Stimulated activated CD8-positive, alpha-beta memory T cell treated with anti-CD3 and anti-CD28 coated beads, Interleukin-15, amount 100 ng/mL, for 24 hours (primary cell): ENCODE data around the gene DIPK1A.
"Not testable (repeated sequence)": the region's sequence is repeated elsewhere in the genome, so short reads cannot be mapped to it uniquely, and the experiment has no call there.

Experiments used
- DNase-seq: peaks from one replicate; pipeline ENCODE4 v3.0.0-alpha.2; 2020; ENCODE audit warnings: low read depth

The DIPK1A gene

DNA sequence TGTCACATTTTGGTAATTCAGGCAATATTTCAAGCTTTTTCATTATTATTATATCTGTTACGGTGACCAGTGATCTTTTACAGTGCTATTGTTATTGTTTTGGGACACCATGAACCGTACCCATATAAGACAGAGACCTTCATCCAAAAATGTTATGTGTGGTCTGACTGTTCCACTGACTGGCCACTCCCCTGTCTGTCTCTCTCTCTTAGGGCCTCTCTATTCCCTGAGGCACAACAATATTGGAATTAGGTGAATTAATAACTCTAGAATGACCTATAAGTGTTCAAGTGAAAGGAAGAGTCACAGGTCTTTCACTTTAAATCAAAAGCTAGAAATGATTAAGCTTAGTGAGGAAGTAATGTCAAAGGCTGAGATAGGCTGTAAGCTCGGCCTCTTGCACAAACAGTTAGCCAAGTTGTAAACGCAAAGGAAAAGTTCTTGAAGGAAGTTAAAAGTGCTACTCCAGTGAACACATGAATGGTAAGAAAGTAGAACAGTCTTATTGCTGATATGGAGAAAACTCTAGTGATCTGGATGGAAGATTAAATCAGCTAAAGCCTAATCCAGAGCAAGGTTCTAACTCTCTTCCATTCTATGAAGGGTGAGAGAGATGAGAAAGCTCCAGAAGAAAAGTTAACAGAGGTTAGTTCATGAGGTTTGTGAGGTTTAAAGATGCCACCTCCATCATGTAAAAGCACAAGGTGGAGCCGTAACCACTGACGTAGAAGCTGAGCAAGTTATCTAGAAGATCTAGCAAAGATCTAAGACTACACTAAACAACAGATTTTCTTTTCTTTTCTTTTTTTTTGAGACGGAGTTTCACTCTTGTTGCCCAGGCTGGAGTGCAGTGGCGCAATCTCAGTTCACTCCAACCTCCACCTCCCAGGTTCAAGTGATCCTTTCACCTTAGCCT is 19.7 kb upstream of the DIPK1A start:
- no peak for DNase-seq

- no peak for DNase-seq
Measured at GRCh38 chr1:92975551-92976232, 14.4 kb upstream of the DIPK1A start.

GRCh38 chr1:92974112-92974511 is 12.8 kb upstream of the DIPK1A start:
- not testable (repeated sequence) for DNase-seq

- no peak for DNase-seq
Measured at GRCh38 chr1:92973203-92973897, 12.1 kb upstream of the DIPK1A start.

- DNase-seq = no peak
Measured at GRCh38 chr1:92972409-92973129, 11.3 kb upstream of the DIPK1A start.

- not testable (repeated sequence) for DNase-seq
Measured at GRCh38 chr1:92971932-92972331, 10.7 kb upstream of the DIPK1A start.

GRCh38 chr1:92970990-92971689 is 9.9 kb upstream of the DIPK1A start:
- DNase-seq = no peak

- DNase-seq = no peak
Measured at GRCh38 chr1:92969517-92969916, 8.3 kb upstream of the DIPK1A start.

DNA sequence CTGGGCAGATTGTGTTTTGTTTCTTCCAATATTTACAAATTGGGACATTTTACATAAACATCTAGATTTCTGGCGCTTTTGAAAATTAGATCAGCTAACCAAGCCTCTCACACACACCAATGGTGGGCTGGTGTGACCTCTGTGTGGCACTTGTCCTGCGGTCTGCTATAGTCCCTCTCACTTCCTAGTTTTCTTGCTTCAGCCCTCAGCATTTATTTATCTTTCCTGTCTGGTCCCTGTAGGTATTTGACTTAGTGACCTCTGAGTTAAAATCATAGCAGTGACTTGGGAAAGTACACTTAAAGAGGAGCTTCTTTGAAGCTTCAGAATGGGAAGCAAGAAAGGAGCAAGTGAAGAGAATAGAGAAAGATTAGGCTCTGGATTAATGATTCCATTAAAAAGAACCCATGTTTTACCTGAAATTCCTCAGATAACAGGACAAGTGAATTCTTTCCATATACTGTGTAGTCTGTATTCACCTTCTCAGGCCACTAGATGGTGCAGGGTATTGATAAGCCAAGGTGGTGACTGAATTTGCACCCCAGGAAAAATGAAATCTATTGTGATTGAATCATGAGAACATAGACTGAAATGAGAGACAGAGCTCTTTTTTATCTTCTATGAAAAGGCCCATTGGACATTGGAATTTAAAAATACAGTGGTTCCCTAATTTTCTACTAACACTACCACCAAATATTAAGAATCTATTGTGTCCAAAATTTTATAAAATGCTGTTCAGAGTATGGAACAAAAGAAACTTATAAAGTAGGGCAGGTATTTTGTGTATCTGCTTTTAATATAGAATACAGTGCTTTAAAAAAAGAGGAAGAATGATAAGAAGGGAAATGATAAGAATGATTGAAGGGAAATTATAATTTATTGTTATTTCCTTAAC is 7.1 kb upstream of the DIPK1A start:
- DNase-seq = no peak

DNA sequence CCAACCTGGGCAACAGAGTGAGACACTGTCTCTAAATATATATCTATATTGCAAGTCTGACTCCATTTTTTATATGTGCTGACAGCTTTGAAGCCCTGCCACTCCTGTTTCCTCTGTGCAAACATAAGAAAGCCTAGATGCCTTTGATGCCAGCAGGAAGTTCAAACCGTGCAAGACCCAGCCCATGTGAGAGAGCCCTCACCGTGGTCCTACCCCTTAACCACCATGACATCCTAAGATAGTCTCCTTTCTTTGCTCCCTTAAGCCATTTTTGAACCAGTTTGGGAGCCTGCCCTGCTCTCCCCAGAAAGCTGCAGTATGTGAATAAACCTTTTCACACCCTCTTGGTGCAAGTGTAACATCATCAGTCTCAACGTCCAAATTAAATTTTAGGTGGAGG is 3.7 kb upstream of the DIPK1A start:
- no peak for DNase-seq

DNA sequence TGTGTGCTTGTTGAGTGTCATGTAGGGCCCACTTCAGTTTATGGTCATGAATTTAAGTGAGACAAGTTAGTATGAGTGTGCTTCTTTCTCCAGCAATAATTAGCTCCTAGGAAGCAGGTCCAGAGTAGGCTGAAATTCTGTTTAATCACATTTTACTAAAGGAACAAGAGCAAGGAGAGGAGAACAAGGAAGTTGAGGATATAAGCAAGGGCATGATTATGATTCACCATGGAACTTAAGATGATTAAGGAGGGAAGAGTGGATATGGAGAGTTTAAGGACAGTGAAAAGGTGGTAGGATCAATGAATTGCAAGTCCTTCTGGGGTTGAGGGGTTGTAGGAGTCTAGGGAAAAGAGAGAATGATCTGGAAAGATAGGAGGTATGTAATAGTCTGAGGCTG is 3.1 kb upstream of the DIPK1A start:
- no peak for DNase-seq

DNA sequence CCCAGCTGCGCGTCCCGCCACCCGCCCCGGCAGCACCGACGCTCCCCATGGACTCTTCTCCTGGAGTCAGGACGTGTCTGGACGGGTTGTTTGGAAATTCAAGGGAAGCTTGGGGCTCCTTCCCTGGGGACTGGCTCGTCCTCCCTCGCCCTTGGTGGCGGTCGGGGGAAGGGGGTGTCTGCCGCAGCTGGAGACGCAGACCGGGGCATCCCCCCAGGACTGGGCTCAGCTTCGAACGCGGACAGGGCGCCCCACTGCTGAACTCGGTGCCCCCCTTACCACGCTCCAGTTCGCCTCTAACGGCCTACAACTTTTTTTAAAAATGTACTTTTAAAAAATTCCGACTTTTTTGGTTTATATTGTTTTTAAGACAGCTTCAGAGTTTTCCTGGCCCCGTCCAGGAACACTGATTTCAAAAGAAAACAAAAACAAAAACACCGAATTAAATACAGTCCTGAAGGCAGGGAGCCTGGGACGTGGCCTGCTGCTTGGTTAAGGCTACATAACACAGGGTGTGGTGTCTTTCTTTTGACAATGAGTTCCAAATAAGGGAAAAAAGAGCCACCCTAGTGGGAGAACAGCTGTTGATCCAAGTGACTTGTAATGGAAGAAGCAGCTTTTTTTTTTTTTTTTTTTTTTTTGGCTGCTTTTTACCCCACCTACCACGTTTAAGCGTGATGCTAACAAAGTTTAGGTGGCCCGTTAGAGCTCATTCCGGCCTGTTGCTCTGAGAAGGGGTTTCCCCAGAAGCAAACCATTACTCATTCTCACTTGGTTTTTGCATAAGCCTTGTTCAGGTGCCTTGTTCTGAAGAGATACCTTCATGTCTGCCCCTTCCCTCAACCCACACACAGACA is 862 bp upstream of the DIPK1A start:
- DNase-seq = peak; percentile 13

DNA sequence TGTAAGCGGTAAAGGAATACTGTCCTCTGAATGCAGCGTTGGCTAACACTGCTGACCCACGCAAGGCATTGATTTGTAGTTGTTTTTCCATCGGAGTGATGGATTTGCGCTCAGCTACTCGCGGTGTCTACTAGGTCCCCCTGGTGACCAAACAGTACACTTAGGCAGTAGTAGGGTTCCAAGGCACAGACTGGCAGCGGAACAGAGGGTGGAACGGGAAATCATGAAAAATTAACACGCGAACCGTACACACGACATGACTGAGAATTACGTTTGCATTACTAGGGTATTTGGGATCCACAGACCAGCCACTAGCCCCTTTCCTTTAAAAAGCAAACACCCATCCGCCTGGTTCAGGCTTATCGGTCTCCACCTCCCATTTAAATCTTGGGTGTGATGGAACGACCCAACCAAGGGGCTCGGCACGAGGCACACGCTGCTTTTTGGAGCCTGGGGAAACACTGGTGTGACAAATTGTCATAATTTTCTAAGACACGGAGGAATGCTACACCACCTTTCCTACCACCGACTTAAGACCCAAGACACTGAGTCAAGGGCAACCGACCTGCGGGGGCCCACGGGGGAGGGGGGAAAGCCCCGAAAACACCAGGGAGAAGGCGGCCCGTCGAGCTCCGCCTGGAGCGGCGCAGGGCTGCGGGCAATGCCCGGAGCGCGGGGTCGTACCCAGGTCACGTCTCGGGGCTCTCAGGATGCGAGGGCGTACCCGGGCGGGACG is 699 bp downstream of the DIPK1A start:
- peak; percentile 31 for DNase-seq

- no peak for DNase-seq
Measured at GRCh38 chr1:92958203-92958970, 2.9 kb downstream of the DIPK1A start.

DNA sequence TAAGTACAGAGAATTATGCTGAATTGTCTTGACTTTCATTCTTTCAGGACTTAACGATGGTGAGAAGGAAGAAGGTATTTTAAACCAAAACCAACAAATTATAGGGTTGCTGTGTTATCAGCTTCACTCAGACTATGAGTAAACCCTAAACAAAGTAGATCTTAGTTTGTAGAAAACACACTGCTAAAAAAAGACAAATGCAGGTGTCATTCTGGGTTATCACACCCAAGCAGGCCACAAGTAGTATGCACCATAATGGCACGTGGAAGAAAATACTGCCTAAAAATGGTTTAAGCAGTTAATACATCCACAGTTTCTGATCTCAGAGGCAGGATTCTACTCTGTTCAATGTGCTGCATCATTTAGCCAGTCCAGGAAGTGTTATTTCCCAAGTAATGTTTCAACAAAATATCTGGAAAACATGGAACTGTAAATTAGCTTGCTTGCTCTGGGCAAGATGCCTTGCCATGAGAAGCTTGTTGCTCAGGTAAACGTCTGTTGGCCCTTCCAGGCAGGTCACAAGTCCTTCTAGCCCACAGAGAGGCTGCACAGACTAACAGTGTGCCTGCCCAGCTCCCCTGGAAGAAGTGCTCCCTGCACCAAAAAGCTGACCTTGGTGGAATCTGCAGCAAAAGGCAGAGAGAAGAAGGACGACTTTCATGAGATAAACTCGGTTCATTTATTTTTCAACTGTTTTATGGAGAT is 4.1 kb downstream of the DIPK1A start:
- DNase-seq = no peak

GRCh38 chr1:92956254-92957029 is 4.8 kb downstream of the DIPK1A start:
- DNase-seq = no peak

GRCh38 chr1:92953491-92953890 is 7.8 kb downstream of the DIPK1A start:
- DNase-seq = no peak
